ENCODE data around the gene MMP24OS.

The MMP24OS gene

DNA sequence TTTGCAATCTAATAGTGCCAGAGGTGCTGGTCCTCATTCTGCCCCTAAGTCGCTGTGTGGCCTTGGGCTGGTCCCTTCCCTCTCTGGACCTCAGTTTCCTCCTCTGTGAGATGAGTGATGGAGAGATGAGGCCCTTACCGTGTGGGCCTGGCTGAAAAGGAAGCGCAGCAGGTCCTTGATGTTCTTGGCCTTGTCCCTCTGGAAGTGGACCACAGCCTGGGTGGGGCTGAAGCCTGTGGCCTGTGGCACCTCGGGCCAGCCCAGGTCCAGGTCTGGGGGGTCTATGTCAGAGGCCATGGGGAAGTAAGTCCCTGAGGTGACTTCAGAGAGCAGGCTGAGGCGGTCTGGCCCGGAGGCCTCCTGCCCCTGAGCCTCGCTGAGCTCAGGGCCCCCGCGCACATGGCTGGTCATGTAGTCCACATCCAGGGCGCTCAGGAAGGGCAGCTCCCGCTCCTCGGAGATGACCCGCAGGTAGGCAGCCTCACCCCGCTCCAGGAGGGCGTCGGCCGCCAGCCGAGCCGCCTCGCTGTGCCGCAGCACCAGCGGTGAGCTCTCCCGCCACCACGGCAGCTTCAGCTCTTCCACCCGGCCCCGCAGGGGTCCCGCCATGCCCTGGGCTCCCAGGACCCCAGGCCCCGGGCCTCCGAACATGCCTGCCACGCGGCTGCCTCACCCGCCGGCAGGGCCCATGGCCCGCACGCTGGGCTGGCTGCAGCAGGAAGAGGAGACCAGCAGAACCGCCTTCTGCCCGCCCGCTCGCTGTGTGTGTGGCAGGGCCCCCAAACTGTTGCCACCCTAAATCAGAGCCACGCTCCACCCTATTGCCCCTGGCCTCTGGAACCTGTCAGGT lies 14.0 kb upstream of the MMP24OS start, which contains the start of gene FAM83C:
Gene FAM83C, minus strand, starts transcription at position 772 of the 850 bp plus-strand sequence. Its CDS starts 121 bp downstream, at position 651.
- no peaks in the 10 kb centered on the region for H3K9me3 ChIP-seq
- DNase-seq (ENCODE audit: low spot score in 2 of 2) = no peak
- no peaks in the 10 kb centered on the region for H3K36me3 ChIP-seq (replicated peaks)
- H3K4me1 ChIP-seq = no peaks in the 10 kb centered on the region
- in situ Hi-C loops (cut with MboI; ENCODE audit: low sequenced_read_pairs) = no loop called here
- no peaks in the 10 kb centered on the region; the same call in 1 of the 2 replicates for H3K27me3 ChIP-seq (ENCODE audit: low read depth)
- H3K4me3 ChIP-seq = no peak within 1 kb of the TSS

DNA sequence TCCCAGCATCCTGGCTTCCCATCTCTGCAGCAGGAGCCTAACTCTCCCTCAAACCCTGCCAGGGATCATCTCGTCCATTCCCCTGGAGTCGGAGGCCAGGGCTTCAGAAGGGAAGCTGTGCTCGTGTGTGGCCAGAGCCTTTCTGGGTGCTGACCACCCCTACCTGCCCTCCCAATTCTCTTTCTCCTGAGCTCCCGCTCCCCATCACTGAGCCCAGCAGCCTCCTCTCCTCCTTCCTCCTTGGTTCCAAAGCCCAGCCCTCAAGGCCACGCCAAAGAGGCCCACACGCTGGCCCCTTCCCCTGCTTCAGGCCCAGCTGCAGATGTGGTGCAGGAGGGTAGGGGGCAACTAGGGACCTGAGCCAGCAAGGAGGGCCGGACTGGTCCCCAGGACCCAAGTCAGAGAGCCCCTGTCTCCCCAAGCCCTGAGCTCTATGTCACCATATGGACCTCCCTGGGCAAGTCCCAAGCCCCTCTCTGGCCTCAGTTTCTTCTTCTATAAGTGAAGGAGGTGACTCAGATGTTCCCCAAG lies 13.0 kb upstream of the MMP24OS start:
- no peaks in the 10 kb centered on the region for H3K36me3 ChIP-seq (replicated peaks)
- no peaks in the 10 kb centered on the region for H3K4me1 ChIP-seq
- no peaks in the 10 kb centered on the region; the same call in 1 of the 2 replicates for H3K27me3 ChIP-seq (ENCODE audit: low read depth)
- no peak overlapping the region for H3K4me3 ChIP-seq
- in situ Hi-C loops (cut with MboI; ENCODE audit: low sequenced_read_pairs) = no loop called here
- no peak for DNase-seq (ENCODE audit: low spot score in 2 of 2)
- no peaks in the 10 kb centered on the region for H3K9me3 ChIP-seq

- 0 out of 2 replicates have a peak, but pooled peaks cover 2% of the 10 kb centered on the region for H3K4me1 ChIP-seq
- DNase-seq (ENCODE audit: low spot score in 2 of 2) = no peak
- no peaks in the 10 kb centered on the region; the same call in 1 of the 2 replicates for H3K27me3 ChIP-seq (ENCODE audit: low read depth)
- in situ Hi-C loops (cut with MboI; ENCODE audit: low sequenced_read_pairs) = no loop called here
- no peaks in the 10 kb centered on the region for H3K36me3 ChIP-seq (replicated peaks)
- no peak overlapping the region for H3K4me3 ChIP-seq
- no peaks in the 10 kb centered on the region for H3K9me3 ChIP-seq
Observed at GRCh38 chr20:35290186-35290886, 12.4 kb upstream of the MMP24OS start.

DNA sequence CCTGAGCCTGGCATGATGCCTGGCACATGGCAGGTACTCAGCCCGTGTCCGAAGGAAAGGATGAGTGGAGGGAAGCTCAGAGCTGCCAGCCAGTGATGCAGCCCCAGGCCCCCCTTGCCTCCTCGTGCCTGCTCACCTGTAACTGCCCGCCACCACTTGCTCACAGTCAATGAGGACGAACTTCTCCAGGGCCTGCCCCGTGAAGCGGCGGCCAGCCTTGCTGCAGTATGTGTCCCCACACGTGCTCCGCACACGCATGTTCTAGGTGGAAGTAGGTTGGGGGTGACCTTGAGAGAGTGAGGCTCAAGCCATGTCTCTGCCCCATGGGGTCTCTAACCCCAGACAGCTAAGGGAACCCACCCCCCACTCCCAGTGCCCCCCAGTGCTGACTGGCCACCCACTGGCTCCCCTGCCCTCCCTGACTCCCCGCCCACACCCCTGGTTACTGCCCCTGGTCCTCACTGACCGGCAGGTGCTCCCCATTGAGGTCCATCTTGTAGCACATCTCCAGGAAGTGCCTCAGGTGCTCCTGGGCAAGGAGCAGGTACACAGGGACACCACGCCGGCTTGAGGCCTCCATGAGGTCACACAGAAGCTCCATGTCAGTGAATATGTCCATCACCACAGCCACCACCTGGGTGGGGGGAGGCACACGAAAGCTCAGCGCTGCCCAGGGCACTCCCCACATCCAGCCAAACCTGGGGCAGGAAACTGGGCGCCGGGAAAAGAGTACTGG lies 10.6 kb upstream of the MMP24OS start:
- Histone ChIP-seq H3K4me3 (no peak overlapping the region), H3K9me3 (no peaks in the 10 kb centered on the region), H3K27me3 (ENCODE audit: low read depth) (no peaks in the 10 kb centered on the region; the same call in 1 of the 2 replicates), H3K36me3 (replicated peaks) (peaks cover 4% of the 10 kb centered on the region; the same call in 1 of the 2 replicates), H3K4me1 (peaks cover 8% of the 10 kb centered on the region)
- DNase-seq (ENCODE audit: low spot score in 2 of 2) = no peak
- in situ Hi-C loops (cut with MboI; ENCODE audit: low sequenced_read_pairs) = no loop called here

DNA sequence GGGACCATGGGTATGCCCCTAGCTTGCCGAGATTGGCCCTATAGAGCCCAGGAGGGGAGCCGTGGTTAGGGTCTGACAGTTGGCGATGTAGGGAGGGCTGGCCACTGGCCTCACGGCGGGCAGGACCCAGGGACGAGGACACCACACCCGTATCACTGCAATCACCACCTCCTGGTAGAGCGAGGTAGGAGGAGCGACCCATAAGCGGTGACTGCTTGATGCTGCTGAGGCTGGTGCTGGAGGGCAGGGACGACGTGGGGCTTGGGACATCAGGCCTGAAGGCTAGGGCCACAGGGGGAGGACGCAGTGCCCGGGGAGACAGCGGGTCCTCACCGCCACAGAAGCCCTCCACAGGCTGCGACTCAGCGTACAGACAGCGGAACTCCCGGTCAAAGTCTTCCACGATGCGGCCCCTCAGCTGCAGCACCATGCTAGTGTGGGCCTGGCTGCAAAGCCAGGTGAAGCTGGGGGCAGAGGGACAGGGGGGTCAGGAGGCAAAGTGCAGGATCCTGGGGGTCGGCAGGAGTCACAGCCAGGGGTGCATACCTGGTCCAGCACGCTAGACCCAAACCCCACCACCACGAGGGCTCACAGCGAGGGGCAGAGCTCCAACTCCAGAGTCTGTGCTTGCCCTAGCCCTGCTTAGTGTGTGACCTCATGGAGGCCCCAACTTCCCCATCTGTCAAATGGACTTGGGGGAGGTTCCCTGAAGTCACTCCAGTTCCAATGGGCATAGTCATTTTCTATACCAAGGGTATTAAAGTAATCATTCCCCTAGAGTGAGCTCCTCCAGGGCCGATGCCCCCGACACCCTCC lies 9.8 kb upstream of the MMP24OS start:
- no peaks in the 10 kb centered on the region; the same call in 1 of the 2 replicates for H3K27me3 ChIP-seq (ENCODE audit: low read depth)
- no peak for DNase-seq (ENCODE audit: low spot score in 2 of 2)
- no peaks in the 10 kb centered on the region for H3K9me3 ChIP-seq
- peaks cover 12% of the 10 kb centered on the region for H3K4me1 ChIP-seq
- in situ Hi-C loops (cut with MboI; ENCODE audit: low sequenced_read_pairs) = no loop called here
- H3K4me3 ChIP-seq = no peak overlapping the region
- peaks cover 12% of the 10 kb centered on the region for H3K36me3 ChIP-seq (replicated peaks)

DNA sequence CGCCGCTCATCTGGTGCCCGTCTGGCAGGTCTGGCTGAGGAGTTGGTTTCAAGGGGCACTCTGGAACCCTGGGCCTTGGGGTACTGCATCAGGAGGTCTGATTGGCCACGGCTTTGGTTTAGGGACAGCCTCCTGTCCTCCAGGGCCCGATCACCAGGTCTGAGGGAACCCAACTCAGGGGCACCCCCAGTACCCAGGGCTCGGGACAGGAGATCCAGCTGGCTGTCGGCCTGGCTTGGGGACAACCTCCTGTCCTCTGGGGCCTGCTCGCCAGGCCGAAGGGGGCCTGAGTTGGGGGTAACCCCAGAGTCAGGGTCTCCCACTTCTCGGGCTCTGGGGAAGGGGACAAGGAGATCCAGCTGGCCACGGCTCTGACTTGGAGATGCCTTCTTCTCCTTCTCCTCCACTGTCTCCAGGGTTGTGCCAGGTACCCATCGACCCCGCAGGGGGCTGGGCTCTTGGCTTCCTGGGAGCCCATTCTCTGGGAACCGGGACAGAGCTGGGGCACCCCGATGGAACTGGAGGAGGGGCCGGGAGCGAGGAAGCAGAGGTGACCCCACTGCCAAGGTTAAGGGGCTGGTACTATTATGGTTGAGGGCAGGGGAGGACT lies 9.1 kb upstream of the MMP24OS start:
- Histone ChIP-seq H3K4me3 (no peak overlapping the region), H3K9me3 (no peaks in the 10 kb centered on the region), H3K4me1 (peaks cover 12% of the 10 kb centered on the region), H3K27me3 (ENCODE audit: low read depth) (no peaks in the 10 kb centered on the region; the same call in 1 of the 2 replicates), H3K36me3 (replicated peaks) (peaks cover 19% of the 10 kb centered on the region)
- in situ Hi-C loops (cut with MboI; ENCODE audit: low sequenced_read_pairs) = no loop called here
- no peak for DNase-seq (ENCODE audit: low spot score in 2 of 2)

GRCh38 chr20:35286077-35286898 lies 8.4 kb upstream of the MMP24OS start:
- no peak for DNase-seq (ENCODE audit: low spot score in 2 of 2)
- Histone ChIP-seq H3K27me3 (ENCODE audit: low read depth) (no peaks in the 10 kb centered on the region; the same call in 1 of the 2 replicates), H3K36me3 (replicated peaks) (peaks cover 25% of the 10 kb centered on the region), H3K4me3 (no peak overlapping the region), H3K9me3 (no peaks in the 10 kb centered on the region), H3K4me1 (peaks cover 12% of the 10 kb centered on the region)
- in situ Hi-C loops (cut with MboI; ENCODE audit: low sequenced_read_pairs) = no loop called here

GRCh38 chr20:35285806-35286076 lies 7.8 kb upstream of the MMP24OS start:
- Histone ChIP-seq H3K4me3 (no peak overlapping the region), H3K9me3 (no peaks in the 10 kb centered on the region), H3K27me3 (ENCODE audit: low read depth) (no peaks in the 10 kb centered on the region; the same call in 1 of the 2 replicates), H3K36me3 (replicated peaks) (peaks cover 28% of the 10 kb centered on the region), H3K4me1 (peaks cover 12% of the 10 kb centered on the region)
- no peak for DNase-seq (ENCODE audit: low spot score in 2 of 2)
- in situ Hi-C loops (cut with MboI; ENCODE audit: low sequenced_read_pairs) = no loop called here

GRCh38 chr20:35284992-35285805 lies 7.3 kb upstream of the MMP24OS start:
- Histone ChIP-seq H3K36me3 (replicated peaks) (peaks cover 33% of the 10 kb centered on the region), H3K4me1 (peaks cover 12% of the 10 kb centered on the region)
- in situ Hi-C loops (cut with MboI; ENCODE audit: low sequenced_read_pairs) = no loop called here

DNA sequence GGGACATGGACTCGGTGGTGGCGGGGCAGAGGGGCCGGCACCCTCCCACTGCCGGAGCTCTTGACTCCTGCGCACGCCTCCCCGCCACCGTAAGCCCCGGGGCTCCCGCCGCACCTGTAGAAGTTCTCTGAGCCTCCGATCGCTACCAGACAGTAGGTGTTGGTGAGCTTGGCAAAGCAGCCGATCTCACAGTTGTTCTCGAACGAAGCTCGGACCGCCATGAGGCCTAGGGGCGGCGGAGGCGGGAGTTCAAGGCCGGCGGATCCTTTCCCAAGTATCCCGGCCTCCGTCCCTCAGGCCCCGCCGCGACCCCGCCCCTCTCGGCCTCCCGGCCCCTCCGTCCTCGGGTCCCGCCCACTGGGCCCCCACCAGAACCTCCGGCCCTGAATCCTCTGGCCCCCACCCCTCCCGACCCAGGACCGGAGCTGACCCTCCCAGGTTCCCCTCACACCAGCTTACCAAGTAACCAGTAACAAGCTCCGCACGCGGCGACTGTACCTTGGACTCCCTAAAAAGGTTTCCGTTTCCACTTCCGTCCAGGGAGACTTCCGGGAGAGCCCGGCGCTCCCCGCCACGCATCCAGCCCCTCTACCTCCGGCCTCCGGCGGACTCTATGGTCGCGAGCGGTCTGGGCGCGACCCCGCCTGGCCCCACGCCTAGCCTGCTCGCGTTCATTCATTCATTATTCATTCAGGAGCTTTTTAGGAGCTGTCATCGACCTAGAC lies 6.5 kb upstream of the MMP24OS start, which contains the start of gene EIF6:
Gene EIF6, minus strand, starts transcription at position 506 of the 725 bp plus-strand sequence. Its CDS starts 285 bp downstream, at position 221.
- in situ Hi-C loops (cut with MboI; ENCODE audit: low sequenced_read_pairs) = no loop called here
- peak within 1 kb of the TSS; percentile 81 for H3K4me3 ChIP-seq
- H3K9me3 ChIP-seq = no peaks in the 10 kb centered on the region
- peaks cover 41% of the 10 kb centered on the region for H3K36me3 ChIP-seq (replicated peaks)
- DNase-seq (ENCODE audit: low spot score in 2 of 2) = peak; percentile 92 to 94
- H3K4me1 ChIP-seq = peaks cover 12% of the 10 kb centered on the region
- no peaks in the 10 kb centered on the region; the same call in 1 of the 2 replicates for H3K27me3 ChIP-seq (ENCODE audit: low read depth)

More at GRCh38 chr20:35284992-35285805, 7.3 kb upstream of the MMP24OS start:
- no peak for DNase-seq (ENCODE audit: low spot score in 2 of 2)
- Histone ChIP-seq H3K4me3 (peak overlapping the region; percentile 81), H3K9me3 (no peaks in the 10 kb centered on the region), H3K27me3 (ENCODE audit: low read depth) (no peaks in the 10 kb centered on the region; the same call in 1 of the 2 replicates)
